HG02870 (cell line): Measurements from ENCODE around the gene PTPRN2.

Source experiments
- ATAC-seq: cut with Tn5 transposase; IDR thresholded peaks from one replicate; pipeline ENCODE4 v1.9.1; 2021; ENCODE audit warnings: mild to moderate bottlenecking, moderate library complexity; ENCODE audit not compliant: unreplicated experiment

The PTPRN2 gene

DNA sequence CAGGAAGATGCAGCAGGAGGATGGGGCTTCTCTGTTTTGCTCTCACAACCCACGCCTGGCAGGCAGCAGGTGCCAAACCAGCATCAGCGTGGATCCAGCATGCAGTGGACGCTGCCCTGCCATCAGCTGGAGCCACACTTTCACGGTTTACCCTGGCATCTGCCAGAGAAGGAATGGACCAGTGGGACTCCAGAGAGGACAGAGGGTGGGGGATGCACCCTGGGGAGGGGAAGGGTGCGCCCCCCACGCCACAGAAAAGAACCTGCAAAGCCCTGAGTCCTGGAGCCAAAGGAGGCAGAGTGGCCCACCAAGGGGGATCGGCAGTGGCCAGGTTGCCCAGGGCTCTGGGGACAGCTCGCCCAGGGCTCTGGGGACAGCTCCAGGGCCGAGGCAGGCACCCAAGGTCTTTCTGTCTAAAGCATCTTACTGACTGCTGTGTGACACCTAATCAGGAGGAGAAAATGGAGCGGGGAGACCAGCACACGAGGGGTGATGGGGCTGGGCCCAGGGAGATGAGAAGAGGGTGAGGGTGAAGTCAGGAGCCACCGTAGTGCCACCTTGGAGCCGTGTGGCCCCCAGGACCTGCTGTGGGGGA, 1025.7 kb downstream of the PTPRN2 start:
- ATAC-seq, result no peak

DNA sequence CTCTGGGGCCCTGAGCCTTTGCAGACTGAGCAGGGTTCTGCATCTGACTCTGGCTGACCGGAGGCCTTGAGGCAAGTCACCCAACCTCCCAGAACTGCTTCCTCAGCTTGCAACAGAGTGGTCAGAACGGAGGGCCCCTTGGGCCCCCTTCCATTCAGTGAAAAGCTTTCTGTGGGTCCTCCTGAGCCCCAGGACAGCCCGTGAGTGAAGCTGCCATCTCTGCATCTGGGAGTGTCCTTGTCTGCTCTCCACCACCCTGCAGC, 1026.2 kb downstream of the PTPRN2 start:
- ATAC-seq, result no peak

GRCh38 chr7:157560710-157561522, 1026.7 kb downstream of the PTPRN2 start:
- ATAC-seq, result no peak

GRCh38 chr7:157560258-157560654, 1027.4 kb downstream of the PTPRN2 start:
- no peak for ATAC-seq

DNA sequence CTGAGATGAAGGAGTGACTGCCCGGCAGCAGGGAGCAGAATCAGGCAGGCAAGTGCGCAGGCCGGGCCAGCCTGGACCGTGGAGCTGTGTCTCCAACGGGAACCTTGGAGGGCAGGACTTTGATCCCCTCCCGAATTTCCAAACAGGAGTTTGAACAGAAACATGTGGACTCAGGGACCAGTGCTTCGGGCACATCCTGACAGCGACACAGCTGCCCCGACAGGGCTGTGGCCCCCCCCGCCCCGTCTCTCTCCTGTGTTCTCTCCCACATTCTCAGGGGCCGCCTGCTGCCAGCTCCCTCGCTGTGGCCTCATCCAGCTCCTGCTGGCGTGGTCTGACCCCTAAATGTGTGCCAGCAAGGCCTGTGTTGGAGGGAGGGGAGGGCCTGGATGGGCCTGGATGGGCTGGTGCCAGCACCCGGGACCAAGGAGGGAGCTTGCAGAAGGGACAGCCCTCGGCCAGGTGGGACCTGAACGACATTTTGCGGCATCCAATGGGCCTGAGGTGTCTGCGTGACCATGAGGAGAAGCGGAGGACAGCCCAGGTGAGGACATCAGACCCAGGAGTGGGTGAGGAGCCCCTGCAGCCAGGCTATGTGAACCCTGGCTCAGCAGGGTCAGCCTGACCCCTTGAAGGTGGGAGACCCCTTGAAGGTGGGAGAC, 1027.9 kb downstream of the PTPRN2 start:
- no peak for ATAC-seq

DNA sequence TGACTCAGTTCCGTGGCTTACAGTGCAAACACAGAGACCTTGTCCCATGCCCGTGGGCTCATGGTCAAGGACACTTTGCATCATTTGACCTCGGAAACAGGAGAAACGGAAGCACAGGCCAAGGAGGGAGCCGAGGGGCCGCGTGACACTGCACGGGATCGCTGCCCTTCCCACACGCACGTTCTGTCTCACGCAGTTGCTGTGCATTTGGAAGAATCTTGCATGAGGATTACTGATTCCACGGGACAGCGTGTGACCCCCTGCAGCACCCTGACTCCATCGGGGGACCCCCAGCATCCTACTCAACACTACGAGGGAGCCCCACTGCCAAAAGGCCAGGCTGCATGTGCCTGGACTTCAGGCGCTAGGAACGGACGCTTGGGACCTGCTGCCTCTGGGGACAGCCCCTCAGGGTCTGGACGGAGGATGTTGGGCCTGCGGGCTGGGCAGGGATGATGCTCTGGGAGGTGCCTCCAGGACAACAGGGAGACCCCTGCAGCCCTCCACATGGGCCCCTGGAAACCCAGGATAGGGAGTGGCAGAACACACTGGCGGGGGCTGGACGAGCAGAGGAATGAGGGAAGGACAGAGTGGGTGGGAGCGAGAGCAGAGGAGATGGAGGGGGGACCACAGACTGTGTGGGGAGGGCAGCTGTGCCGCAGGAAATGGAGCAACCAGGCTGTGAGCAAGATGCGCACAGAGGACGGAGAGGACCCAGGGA, 1028.6 kb downstream of the PTPRN2 start:
- ATAC-seq, result no peak

DNA sequence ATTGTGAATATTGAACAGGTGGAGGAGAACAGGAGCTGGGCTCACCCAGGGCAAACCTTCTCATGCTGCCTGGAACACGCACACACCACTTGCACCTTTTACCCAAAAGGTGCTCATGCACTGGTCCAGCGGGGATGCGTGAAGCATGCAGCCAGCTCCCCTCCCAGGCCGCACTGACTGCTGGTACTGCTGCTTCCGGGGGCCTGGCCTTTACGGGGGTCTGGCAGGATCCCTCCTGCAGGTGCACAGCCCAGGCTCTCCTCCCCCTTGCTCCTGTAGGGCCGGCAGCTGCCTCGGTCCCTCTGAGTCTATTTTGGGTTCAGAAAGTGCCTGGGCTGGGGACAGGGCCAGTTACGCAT, 1029.1 kb downstream of the PTPRN2 start:
- no peak for ATAC-seq

DNA sequence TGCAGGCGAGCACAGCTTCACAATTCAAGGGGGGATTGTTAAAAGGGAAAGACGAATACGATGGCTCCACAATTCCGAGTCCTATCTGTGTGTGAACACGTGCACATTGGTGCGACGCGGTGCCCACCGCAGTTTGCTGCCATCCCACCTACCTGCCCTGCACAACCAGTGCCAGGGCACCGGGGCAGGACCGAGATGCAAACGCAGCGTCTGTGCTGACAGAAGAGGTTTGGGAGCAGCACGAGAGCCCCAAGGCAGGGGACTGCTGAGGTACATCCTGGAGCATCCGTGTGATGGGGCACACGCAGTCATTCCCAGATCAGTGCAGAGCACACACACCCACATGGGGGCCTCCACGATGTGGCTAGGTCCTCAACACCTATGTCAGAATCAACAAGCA, 1029.6 kb downstream of the PTPRN2 start:
- ATAC-seq, result no peak

DNA sequence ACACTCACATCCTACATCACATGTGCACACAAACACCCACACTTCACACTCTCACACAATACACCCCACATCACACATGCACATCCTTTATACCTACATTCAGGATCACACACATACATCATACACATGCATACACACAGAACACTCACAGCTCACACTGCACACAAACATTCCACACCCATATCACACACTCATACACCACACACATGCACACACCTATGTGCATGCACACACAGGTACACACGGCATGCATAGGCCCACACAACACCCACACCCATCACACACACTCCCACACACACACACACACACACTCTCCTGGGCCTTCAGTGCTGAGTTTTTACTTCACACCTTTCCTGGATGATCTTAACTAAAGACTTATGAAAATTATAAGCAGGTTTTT, 1030.4 kb downstream of the PTPRN2 start:
- no peak for ATAC-seq

GRCh38 chr7:157556642-157556944, 1031.0 kb downstream of the PTPRN2 start:
- ATAC-seq, result no peak

DNA sequence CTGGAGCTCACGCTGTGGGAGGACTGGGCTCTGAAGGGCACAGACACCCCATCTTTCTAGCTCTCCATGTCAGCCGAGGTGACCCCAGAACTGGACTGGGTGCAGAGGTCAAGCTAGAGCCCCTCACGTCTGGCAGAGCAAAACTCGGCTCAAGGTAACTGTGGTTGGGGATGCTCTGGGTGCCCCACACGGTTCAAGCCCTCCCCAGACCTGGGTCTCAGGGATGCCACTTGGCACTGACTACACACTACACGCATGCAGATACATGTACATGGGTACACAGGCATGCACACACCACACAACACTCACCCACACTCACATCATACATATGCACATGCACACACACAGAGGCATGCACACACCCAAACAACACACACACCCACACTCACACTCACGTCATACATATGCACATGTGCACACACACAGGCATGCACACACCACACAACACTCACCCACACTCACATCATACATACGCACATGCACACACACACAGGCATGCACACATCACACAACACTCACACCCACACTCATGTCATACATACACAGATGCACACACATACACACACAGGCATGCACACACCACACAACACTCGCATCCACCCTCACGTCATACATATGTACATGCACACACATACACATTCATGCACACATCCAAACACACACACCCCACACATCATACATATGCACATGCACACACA, 1031.5 kb downstream of the PTPRN2 start:
- no peak for ATAC-seq

DNA sequence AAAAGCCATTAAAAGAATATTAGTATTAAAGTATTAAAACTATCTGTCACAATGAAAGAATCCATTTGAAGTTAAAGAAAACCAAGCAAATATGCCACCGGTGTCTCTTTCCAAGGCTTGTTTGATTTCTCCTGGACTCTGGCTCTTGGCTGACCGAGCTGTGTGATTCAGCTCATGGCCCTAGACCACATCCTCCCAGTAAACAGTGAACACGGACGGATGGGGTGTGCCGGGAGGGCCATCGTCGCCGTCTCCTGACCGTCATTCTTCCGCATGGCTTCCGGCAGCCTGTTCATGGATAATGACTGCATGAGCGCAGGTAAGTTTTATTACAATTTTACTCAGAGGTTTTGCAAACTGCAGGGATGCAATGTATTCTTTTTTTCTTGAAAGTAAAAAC, 1032.3 kb downstream of the PTPRN2 start:
- ATAC-seq, result no peak

- ATAC-seq, result no peak
Observed at GRCh38 chr7:157554393-157555238, 1033.0 kb downstream of the PTPRN2 start.

GRCh38 chr7:157553256-157553655, 1034.4 kb downstream of the PTPRN2 start:
- ATAC-seq, result no peak

DNA sequence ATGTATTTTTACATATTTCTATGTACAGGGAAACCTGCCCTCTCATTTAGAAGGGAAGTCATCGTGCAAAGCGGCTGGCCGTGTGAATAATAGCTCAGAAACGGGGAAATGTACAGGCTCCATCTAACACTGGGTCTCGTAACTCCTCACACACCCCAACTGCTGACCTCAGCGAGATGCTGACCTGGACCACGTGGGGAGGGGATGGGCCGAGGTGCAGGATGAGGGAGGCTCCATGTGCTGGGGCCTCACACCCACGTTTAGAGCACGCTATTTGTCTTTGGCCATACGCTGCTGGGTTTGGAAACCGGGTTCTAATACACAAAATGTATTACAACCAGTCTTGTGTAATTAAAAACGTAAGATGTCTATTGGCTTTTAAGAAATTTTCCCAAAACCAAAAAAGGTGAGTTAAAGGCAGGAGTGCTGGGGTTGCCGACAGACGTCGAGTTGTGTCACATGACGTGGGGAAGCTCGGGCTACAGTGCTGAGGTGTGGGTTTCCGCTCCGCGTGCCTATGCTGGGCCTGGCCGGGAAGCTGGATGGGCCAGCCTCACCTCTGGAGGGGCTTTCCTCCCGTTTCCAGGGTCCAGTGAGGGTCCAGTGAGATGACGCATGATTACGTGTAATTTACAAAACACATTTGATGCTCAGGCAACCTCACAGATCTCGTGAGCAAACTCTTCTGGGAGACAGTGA, 1035.2 kb downstream of the PTPRN2 start:
- ATAC-seq, result no peak

GRCh38 chr7:157551325-157552070, 1036.1 kb downstream of the PTPRN2 start:
- ATAC-seq, result no peak

GRCh38 chr7:157550300-157551275, 1037.0 kb downstream of the PTPRN2 start:
- ATAC-seq, result no peak
